Measurements from ENCODE around the gene CADPS2. TPM values are rescaled to one million over a fixed set of nuclear protein-coding genes. Genes with fewer than 3 reads are reported as not detected.
A peak's percentile ranks its signal among the peaks of the same experiment; 100 is the strongest.

CADPS2 gene
- total RNA-seq, 1 donor from 2014 or later, result 3.1 TPM

DNA sequence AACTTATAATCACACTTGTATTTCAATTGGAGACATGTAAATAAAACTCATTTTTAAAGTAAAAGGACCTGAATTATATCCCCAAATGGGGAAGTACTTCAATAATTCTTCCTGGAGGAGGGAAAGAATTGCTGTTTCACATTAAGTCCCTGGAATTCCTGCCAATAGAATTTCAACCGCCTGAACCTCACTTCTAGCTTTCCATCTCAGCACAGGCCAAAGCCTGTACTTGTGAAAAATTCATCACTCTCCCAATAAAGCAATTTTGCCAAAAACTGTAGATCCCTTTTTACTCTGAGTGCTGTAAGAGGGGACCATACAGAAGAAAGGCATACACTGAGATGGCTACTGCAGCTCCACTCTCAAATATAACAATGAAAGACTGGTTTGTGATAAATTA lies 54.8 kb downstream of the CADPS2 start:
- Mint-ChIP-seq H3K9me3 (peaks cover 5% of the 10 kb centered on the region), H3K27me3 (ENCODE audit: low read depth) (no peaks in the 10 kb centered on the region), H3K27ac (ENCODE audit: unreplicated experiment) (no peak overlapping the region), H3K36me3 (ENCODE audit: low read depth) (peaks cover 6% of the 10 kb centered on the region), H3K4me3 (no peak overlapping the region), H3K4me1 (peaks cover 12% of the 10 kb centered on the region)
- no peak for DNase-seq (ENCODE audit: low read depth, low spot score)
- TF ChIP-seq, protein P1, sequence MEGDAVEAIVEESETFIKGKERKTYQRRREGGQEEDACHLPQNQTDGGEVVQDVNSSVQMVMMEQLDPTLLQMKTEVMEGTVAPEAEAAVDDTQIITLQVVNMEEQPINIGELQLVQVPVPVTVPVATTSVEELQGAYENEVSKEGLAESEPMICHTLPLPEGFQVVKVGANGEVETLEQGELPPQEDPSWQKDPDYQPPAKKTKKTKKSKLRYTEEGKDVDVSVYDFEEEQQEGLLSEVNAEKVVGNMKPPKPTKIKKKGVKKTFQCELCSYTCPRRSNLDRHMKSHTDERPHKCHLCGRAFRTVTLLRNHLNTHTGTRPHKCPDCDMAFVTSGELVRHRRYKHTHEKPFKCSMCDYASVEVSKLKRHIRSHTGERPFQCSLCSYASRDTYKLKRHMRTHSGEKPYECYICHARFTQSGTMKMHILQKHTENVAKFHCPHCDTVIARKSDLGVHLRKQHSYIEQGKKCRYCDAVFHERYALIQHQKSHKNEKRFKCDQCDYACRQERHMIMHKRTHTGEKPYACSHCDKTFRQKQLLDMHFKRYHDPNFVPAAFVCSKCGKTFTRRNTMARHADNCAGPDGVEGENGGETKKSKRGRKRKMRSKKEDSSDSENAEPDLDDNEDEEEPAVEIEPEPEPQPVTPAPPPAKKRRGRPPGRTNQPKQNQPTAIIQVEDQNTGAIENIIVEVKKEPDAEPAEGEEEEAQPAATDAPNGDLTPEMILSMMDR (conservative IDR thresholded peaks at IDR 0.05), result no peak

- no peak overlapping the region for H3K27ac Mint-ChIP-seq (ENCODE audit: unreplicated experiment)
- peaks cover 3% of the 10 kb centered on the region for H3K36me3 Mint-ChIP-seq (ENCODE audit: low read depth)
- H3K9me3 Mint-ChIP-seq, result peaks cover 5% of the 10 kb centered on the region
- H3K27me3 Mint-ChIP-seq (ENCODE audit: low read depth), result no peaks in the 10 kb centered on the region
- TF ChIP-seq, protein P1 (conservative IDR thresholded peaks at IDR 0.05), result no peak
- DNase-seq (ENCODE audit: low read depth, low spot score), result no peak
- no peak overlapping the region for H3K4me3 Mint-ChIP-seq
- H3K4me1 Mint-ChIP-seq, result peaks cover 11% of the 10 kb centered on the region
Observed at GRCh38 chr7:122829962-122830361, 56.3 kb downstream of the CADPS2 start.

GRCh38 chr7:122827763-122828162 lies 58.5 kb downstream of the CADPS2 start:
- no peak overlapping the region for H3K4me3 Mint-ChIP-seq
- peaks cover 5% of the 10 kb centered on the region for H3K9me3 Mint-ChIP-seq
- peaks cover 3% of the 10 kb centered on the region for H3K36me3 Mint-ChIP-seq (ENCODE audit: low read depth)
- H3K27me3 Mint-ChIP-seq (ENCODE audit: low read depth), result no peaks in the 10 kb centered on the region
- no peak overlapping the region for H3K27ac Mint-ChIP-seq (ENCODE audit: unreplicated experiment)
- TF ChIP-seq, protein P1 (conservative IDR thresholded peaks at IDR 0.05), result no peak
- DNase-seq (ENCODE audit: low read depth, low spot score), result no peak
- no peaks in the 10 kb centered on the region for H3K4me1 Mint-ChIP-seq

- Mint-ChIP-seq H3K4me3 (no peak overlapping the region), H3K4me1 (no peaks in the 10 kb centered on the region), H3K36me3 (ENCODE audit: low read depth) (peaks cover 2% of the 10 kb centered on the region), H3K27me3 (ENCODE audit: low read depth) (no peaks in the 10 kb centered on the region), H3K9me3 (no peaks in the 10 kb centered on the region), H3K27ac (ENCODE audit: unreplicated experiment) (no peak overlapping the region)
- DNase-seq (ENCODE audit: low read depth, low spot score), result no peak
- TF ChIP-seq, protein P1 (conservative IDR thresholded peaks at IDR 0.05), result no peak
Observed at GRCh38 chr7:122813845-122814244, 72.4 kb downstream of the CADPS2 start.

- TF ChIP-seq, protein P1 (conservative IDR thresholded peaks at IDR 0.05), result no peak
- no peak overlapping the region for H3K4me3 Mint-ChIP-seq
- peaks cover 12% of the 10 kb centered on the region for H3K4me1 Mint-ChIP-seq
- H3K27me3 Mint-ChIP-seq (ENCODE audit: low read depth), result no peaks in the 10 kb centered on the region
- H3K27ac Mint-ChIP-seq (ENCODE audit: unreplicated experiment), result no peak overlapping the region
- no peaks in the 10 kb centered on the region for H3K9me3 Mint-ChIP-seq
- DNase-seq (ENCODE audit: low read depth, low spot score), result no peak
- H3K36me3 Mint-ChIP-seq (ENCODE audit: low read depth), result no peaks in the 10 kb centered on the region
Observed at GRCh38 chr7:122803851-122804250, 82.4 kb downstream of the CADPS2 start.

DNA sequence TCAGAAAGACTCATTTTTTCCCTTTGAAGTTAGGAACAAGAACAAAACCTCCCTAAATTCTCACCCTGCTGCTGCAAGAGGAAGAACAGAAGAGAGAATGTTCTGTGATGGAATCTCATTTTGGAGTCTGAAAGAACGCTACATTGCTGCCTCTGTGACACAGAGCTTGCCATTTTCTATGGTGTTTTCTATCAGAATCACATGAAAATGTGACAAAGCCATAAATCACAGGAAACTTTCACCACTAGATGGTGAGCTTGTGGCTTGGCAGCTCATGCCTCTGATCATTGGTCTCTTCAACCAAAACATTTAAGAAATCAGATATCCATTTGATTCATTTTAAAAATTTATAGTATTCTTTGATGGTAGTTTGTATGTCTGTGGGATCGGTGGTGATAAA lies 82.9 kb downstream of the CADPS2 start:
- peak; percentile 1 for DNase-seq (ENCODE audit: low read depth, low spot score)
- H3K9me3 Mint-ChIP-seq, result no peaks in the 10 kb centered on the region
- H3K4me1 Mint-ChIP-seq, result peaks cover 12% of the 10 kb centered on the region
- TF ChIP-seq, protein P1 (conservative IDR thresholded peaks at IDR 0.05), result peak; percentile 58
- H3K27me3 Mint-ChIP-seq (ENCODE audit: low read depth), result no peaks in the 10 kb centered on the region
- H3K36me3 Mint-ChIP-seq (ENCODE audit: low read depth), result no peaks in the 10 kb centered on the region
- H3K4me3 Mint-ChIP-seq, result no peak overlapping the region
- peak overlapping the region; percentile 19 for H3K27ac Mint-ChIP-seq (ENCODE audit: unreplicated experiment)
